OCI-LY7 (cell line): ENCODE measurements around the gene SOBP. TPM values are rescaled to one million over a fixed set of nuclear protein-coding genes. Genes with fewer than 3 reads are reported as not detected.

Experiments used
- BruUV-seq: library from RNA; stranded (reverse); fragments of 400-500 nt; replicated peaks from 2 replicates; lab custom pipeline; 2021; lab: Mats Ljungman, UMichigan
- CTCF ChIA-PET: fragments of 300-600 bp; sonication (Branson Sonifier 250); formaldehyde crosslinking; loops from one replicate; lab custom pipeline; 2022; ENCODE audit warnings: antibody characterized with exemption; ENCODE audit not compliant: unreplicated experiment; lab: Charles Lee
- POLR2A ChIA-PET: fragments of 300-600 bp; sonication (Branson Sonifier 250); formaldehyde crosslinking; loops from one replicate; lab custom pipeline; 2022; ENCODE audit warnings: antibody characterized with exemption; lab: Charles Lee
- DNase-seq: peaks from one replicate; pipeline ENCODE4 v3.0.0-alpha.2; 2015; ENCODE audit warnings: low spot score
- H2AFZ ChIP-seq: fragments of 200-600 bp; sonication (generic), shearing (Covaris generic); 2 replicates; pipeline ENCODE4 v1.6.1; 2014; ENCODE audit warnings: mild to moderate bottlenecking, antibody characterized with exemption, low read length, moderate library complexity
- H3K27ac ChIP-seq: fragments of 200-600 bp; sonication (generic); 2 replicates; pipeline ENCODE4 v1.5.1; 2014; ENCODE audit warnings: mixed run types, low read depth, mild to moderate bottlenecking, moderate library complexity, low read length, inconsistent platforms; ENCODE audit not compliant: poor library complexity, severe bottlenecking
- H3K36me3 ChIP-seq: fragments of 200-600 bp; sonication (generic); 2 replicates; pipeline ENCODE4 v1.6.1; 2014; ENCODE audit warnings: mild to moderate bottlenecking, antibody characterized with exemption, low read length, moderate library complexity, mixed read lengths; ENCODE audit not compliant: insufficient read depth
- H3K4me1 ChIP-seq: fragments of 200-600 bp; sonication (generic); 2 replicates; pipeline ENCODE4 v1.5.1; 2014; ENCODE audit warnings: mild to moderate bottlenecking, low read length; ENCODE audit not compliant: insufficient read depth, poor library complexity, severe bottlenecking
- H3K4me2 ChIP-seq: fragments of 200-600 bp; sonication (generic); 2 replicates; pipeline ENCODE4 v1.6.1; 2014; ENCODE audit warnings: mild to moderate bottlenecking, low read length
- H3K4me3 ChIP-seq: fragments of 200-600 bp; sonication (generic); 2 replicates; pipeline ENCODE4 v1.5.1; 2014; ENCODE audit warnings: mild to moderate bottlenecking, low read depth, low read length; ENCODE audit not compliant: poor library complexity, severe bottlenecking
- H3K79me2 ChIP-seq: fragments of 200-600 bp; sonication (generic); 2 replicates; pipeline ENCODE4 v1.6.1; 2016; ENCODE audit warnings: low read depth, mild to moderate bottlenecking, low read length, moderate library complexity, mixed read lengths; ENCODE audit not compliant: insufficient read depth
- H3K9me2 ChIP-seq: fragments of 200-600 bp; sonication (generic); 2 replicates; pipeline ENCODE4 v1.6.1; 2016; ENCODE audit warnings: mild to moderate bottlenecking, low read length, mixed read lengths; ENCODE audit not compliant: insufficient read depth
- H3K9me3 ChIP-seq: fragments of 200-600 bp; sonication (generic); 2 replicates; pipeline ENCODE4 v1.6.1; 2014; ENCODE audit warnings: mild to moderate bottlenecking, mixed run types, low read length, mixed read lengths
- H4K20me1 ChIP-seq: fragments of 200-600 bp; sonication (generic); 2 replicates; pipeline ENCODE4 v1.6.1; 2014; ENCODE audit warnings: mild to moderate bottlenecking, antibody characterized with exemption, low read length, moderate library complexity, mixed read lengths; ENCODE audit not compliant: insufficient read depth
- CTCF ChIP-seq: fragments of 200-600 bp; sonication (generic); conservative IDR thresholded peaks from 2 replicates; pipeline ENCODE4 v1.5.1; 2014; ENCODE audit warnings: mild to moderate bottlenecking, antibody characterized with exemption, low read length, moderate library complexity, mixed read lengths
- EZH2phosphoT487 ChIP-seq: fragments of 200-600 bp; sonication (generic); IDR thresholded peaks from 2 replicates; pipeline ENCODE4 v1.6.1; 2018; ENCODE audit warnings: low read depth, borderline replicate concordance, mild to moderate bottlenecking, mixed run types, antibody characterized with exemption, low read length, moderate library complexity, mixed read lengths
- intact Hi-C: fragments of 100-400 bp; cut with micrococcal nuclease; formaldehyde crosslinking; loops from one replicate; pipeline ENCODE4 v1.10.0; 2022; ENCODE audit not compliant: unreplicated experiment
- total RNA-seq, 2 experiments: library from RNA; depleted of rRNA in 1 of 2; stranded (reverse); fragments of >200 nt in 1 of 2; shearing (Covaris generic) in 1 of 2; gene quantifications; 2 replicates each; pipeline ENCODE4 v1.2.3, GENCODE V29; 2014 to 2022

The SOBP gene
- total RNA-seq, 2 experiments from 2014 or later: 21.5 to 29.4 TPM

GRCh38 chr6:107510108-107510507 lies 20.2 kb downstream of the SOBP start:
- H4K20me1 ChIP-seq: no peaks in the 10 kb centered on the region
- H3K27ac ChIP-seq: no peak overlapping the region
- intact Hi-C loops: no loop called here
- no peak for DNase-seq
- H3K9me2 ChIP-seq: no peaks in the 10 kb centered on the region
- no peak overlapping the region for H3K4me3 ChIP-seq
- peaks cover 95% of the 10 kb centered on the region for H3K36me3 ChIP-seq
- peaks cover 7% of the 10 kb centered on the region; the same call in 1 of the 2 replicates for H3K79me2 ChIP-seq
- H2AFZ ChIP-seq: no peak overlapping the region
- TF ChIP-seq CTCF (no peak), EZH2phosphoT487 (no peak)
- H3K9me3 ChIP-seq: peaks cover 12% of the 10 kb centered on the region; the same call in 1 of the 2 replicates
- no TSS peak for BruUV-seq
- H3K4me2 ChIP-seq: no peak overlapping the region
- no peaks in the 10 kb centered on the region for H3K4me1 ChIP-seq
- ChIA-PET POLR2A (interaction anchor here (0.7 to 1.2 kb wide), 4 partner anchors 13 to 147 kb away, joined by 3 to 8 read pairs (median 4); no protein-coding TSS in a partner anchor), CTCF (no interaction called here)

GRCh38 chr6:107511511-107511993 lies 21.6 kb downstream of the SOBP start:
- Histone ChIP-seq H3K79me2 (no peaks in the 10 kb centered on the region; the same call in 1 of the 2 replicates), H3K36me3 (peaks cover 95% of the 10 kb centered on the region), H2AFZ (no peak overlapping the region), H3K4me2 (no peak overlapping the region), H3K4me3 (no peak overlapping the region), H3K9me3 (peaks cover 22% of the 10 kb centered on the region; the same call in 1 of the 2 replicates), H3K9me2 (no peaks in the 10 kb centered on the region), H3K27ac (no peak overlapping the region), H4K20me1 (no peaks in the 10 kb centered on the region), H3K4me1 (no peaks in the 10 kb centered on the region)
- no TSS peak for BruUV-seq
- ChIA-PET CTCF (no interaction called here), POLR2A (interaction anchor here (0.7 kb wide), 1 partner anchor 987 kb away, joined by 3 read pairs; no protein-coding TSS in a partner anchor)
- no peak for DNase-seq
- intact Hi-C loops: no loop called here
- TF ChIP-seq CTCF (no peak), EZH2phosphoT487 (no peak)

- POLR2A ChIA-PET: interaction anchor here (0.8 kb wide), 1 partner anchor 20 kb away, joined by 4 read pairs; no protein-coding TSS in a partner anchor
- BruUV-seq: no TSS peak
- no peak overlapping the region for H3K4me2 ChIP-seq
- no peaks in the 10 kb centered on the region for H3K79me2 ChIP-seq
- intact Hi-C loops: no loop called here
- H4K20me1 ChIP-seq: no peaks in the 10 kb centered on the region
- H3K9me2 ChIP-seq: no peaks in the 10 kb centered on the region
- H3K4me3 ChIP-seq: no peak overlapping the region
- TF ChIP-seq CTCF: no peak
- no peak for TF ChIP-seq EZH2phosphoT487
- H3K4me1 ChIP-seq: no peaks in the 10 kb centered on the region
- peaks cover 90% of the 10 kb centered on the region for H3K36me3 ChIP-seq
- no peak for DNase-seq
- no peak overlapping the region for H3K27ac ChIP-seq
- CTCF ChIA-PET: no interaction called here
- H2AFZ ChIP-seq: no peak overlapping the region
- peaks cover 23% of the 10 kb centered on the region; the same call in 1 of the 2 replicates for H3K9me3 ChIP-seq
These were observed 23.3 kb downstream of the SOBP start for GRCh38 chr6:107513214-107513613.
